Measurements from ENCODE around the gene RUVBL2. TPM values are rescaled to one million over a fixed set of nuclear protein-coding genes. Genes with fewer than 3 reads are reported as not detected.
A peak's percentile ranks its signal among the peaks of the same experiment; 100 is the strongest.

Gene RUVBL2
- total and polyA plus RNA-seq, 4 donors = 29.6 to 80.1 (median 49.6) TPM

GRCh38 chr19:48967346-48968178, 26.1 kb upstream of the RUVBL2 start:
- Histone ChIP-seq H3K4me3 (ENCODE audit: low read depth in 1 of 3, low read length in 3 of 3) (peak overlapping the region in 2 of 3 donors; percentile 66 to 93), H3K27me3 (ENCODE audit: control insufficient read depth in 4 of 4, insufficient read depth in 4 of 4, low read length in 3 of 4) (no peaks in the 10 kb centered on the region), H3K9ac (ENCODE audit: low read depth in 1 of 2, low read length in 2 of 2) (no peak overlapping the region), H3K27ac (ENCODE audit: low read depth in 1 of 2, low read length in 2 of 2) (peak overlapping the region; percentile 84 to 91), H3K36me3 (ENCODE audit: control insufficient read depth in 4 of 4, insufficient read depth in 3 of 4, low read depth in 1 of 4, low read length in 3 of 4) (peaks cover 3 to 8% (median 4%) of the 10 kb centered on the region in 4 donors), H3K9me3 (ENCODE audit: control insufficient read depth in 4 of 4, low read length in 3 of 4) (no peaks in the 10 kb centered on the region), H3K4me1 (ENCODE audit: control insufficient read depth in 4 of 4, insufficient read depth in 4 of 4, low read length in 3 of 4) (peaks cover 2 to 24% (median 18%) of the 10 kb centered on the region in 4 donors)
- WGBS = 40% methylated on average over 14 of the region's 14 CpGs
- TF ChIP-seq FOXA1 (IDR thresholded peaks at IDR 0.05) (no peak), MAX (IDR thresholded peaks at IDR 0.05) (peak; percentile 65), HNF4A (conservative IDR thresholded peaks at IDR 0.05) (peak in 1 of 2 donors; percentile 50), SP1 (IDR thresholded peaks at IDR 0.05) (peak; percentile 27), HNF4G (IDR thresholded peaks at IDR 0.05) (no peak), TAF1 (conservative IDR thresholded peaks at IDR 0.05) (no peak), GABPA (IDR thresholded peaks at IDR 0.05 in 1 of 2, conservative IDR thresholded peaks at IDR 0.05 in 1 of 2) (no peak), REST (IDR thresholded peaks at IDR 0.05) (peak; percentile 44), RAD21 (IDR thresholded peaks at IDR 0.05) (peak in 1 of 2 donors; percentile 3), JUND (IDR thresholded peaks at IDR 0.05) (peak; percentile 14 to 23), CTCF (IDR thresholded peaks at IDR 0.05; ENCODE audit: low read depth, low read length, missing input control) (no peak), YY1 (IDR thresholded peaks at IDR 0.05) (peak; percentile 95), FOXA2 (IDR thresholded peaks at IDR 0.05) (no peak), ATF3 (IDR thresholded peaks at IDR 0.05) (no peak), NR2F2 (IDR thresholded peaks at IDR 0.05) (no peak), EGR1 (IDR thresholded peaks at IDR 0.05; ENCODE audit: low read depth in 2 of 2) (peak in 1 of 2 donors; percentile 8), RXRA (IDR thresholded peaks at IDR 0.05) (peak; percentile 12 to 50), ZBTB33 (IDR thresholded peaks at IDR 0.05) (peak; percentile 56)
- peak; percentile 51 for DNase-seq (ENCODE audit: low spot score)
